GM19193 (cell line): ENCODE data around the gene AOPEP.

ENCODE experiments used
- POLR2A ChIP-seq: IDR thresholded peaks from 4 replicates; pipeline ENCODE4 v1.6.1; 2011; ENCODE audit not compliant: insufficient read depth, insufficient read length; ENCODE audit errors: extremely low read depth

AOPEP gene

DNA sequence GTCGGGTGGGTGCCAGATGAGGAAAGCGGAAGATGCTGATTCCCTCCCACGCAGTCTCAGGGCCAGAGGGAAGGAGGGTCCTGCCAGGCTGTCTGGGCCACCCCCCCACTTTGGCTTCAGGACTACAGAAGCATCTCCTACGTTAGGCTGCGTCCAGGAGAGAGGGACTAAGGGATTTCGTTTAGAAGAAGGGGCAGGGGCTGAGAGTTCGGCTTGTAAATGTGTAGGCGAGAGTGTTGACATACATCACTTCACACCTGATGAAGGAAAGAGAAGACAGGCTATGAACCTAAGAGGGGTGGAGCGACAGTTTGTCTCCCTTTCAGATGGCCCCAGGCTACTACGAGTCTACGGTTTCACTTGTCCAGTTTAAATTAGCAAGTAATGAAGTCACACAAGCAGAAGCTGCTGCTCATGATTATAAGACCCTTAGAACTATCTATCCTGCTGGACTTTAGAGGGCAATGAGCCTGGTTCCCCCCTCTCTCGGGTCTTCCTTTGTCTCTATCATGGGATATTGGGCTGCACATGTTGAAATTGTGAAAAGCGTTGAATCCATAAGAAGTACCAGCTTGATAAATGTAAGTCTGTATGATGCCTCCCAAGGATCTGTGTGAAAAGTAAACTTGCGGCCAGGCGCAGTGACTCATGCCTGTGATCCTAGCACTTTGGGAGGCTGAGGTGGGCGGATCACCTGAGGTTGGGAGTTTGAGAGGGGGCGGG is 193.0 kb downstream of the AOPEP start:
- TF ChIP-seq POLR2A = no peak

- no peak for TF ChIP-seq POLR2A
These were observed 194.1 kb downstream of the AOPEP start for GRCh38 chr9:94920420-94921091.

DNA sequence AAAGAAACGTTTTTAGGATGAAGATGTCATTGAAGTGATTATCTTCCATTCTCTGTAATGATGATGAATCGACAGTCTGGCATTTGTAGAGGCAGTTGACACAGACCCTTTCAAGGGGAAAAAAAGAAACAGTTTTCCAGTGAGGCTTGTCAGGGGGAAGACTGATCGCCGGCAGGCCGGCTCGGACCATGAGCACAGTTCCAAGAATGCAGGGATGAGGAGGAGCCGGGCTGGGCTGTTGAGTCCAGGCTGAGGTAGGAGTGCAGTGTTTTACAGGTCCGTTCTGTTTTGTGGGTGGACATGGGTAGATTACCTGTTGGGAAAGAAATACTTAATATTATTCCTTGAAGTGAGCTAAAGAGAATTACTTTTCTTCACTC is 194.6 kb downstream of the AOPEP start:
- TF ChIP-seq POLR2A = no peak

- no peak for TF ChIP-seq POLR2A
These were observed 195.2 kb downstream of the AOPEP start for GRCh38 chr9:94921656-94922055.

GRCh38 chr9:94922098-94922607 is 195.7 kb downstream of the AOPEP start:
- no peak for TF ChIP-seq POLR2A

DNA sequence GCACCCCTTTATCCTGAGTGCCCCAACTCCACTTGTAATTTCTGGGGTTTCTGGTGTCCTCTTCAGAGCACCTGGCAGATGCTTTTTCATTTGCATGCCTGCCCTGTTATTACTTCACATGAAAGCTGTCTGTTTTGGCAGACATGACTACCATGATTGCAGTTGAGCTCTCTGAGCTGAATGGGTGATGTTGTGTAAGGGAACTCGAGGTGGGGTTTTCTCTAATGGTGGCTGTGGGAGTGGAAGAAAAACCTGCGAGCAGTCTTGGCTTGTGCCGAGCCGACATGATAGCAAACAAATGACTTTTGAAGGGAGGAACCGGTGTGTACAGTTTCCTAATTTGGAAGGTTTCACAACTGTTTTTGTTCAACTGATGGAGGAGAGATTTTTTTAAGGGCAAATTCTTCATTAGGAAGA is 196.2 kb downstream of the AOPEP start:
- TF ChIP-seq POLR2A = no peak

GRCh38 chr9:94923326-94924089 is 197.0 kb downstream of the AOPEP start:
- TF ChIP-seq POLR2A = no peak

- TF ChIP-seq POLR2A = no peak
These were observed 199.4 kb downstream of the AOPEP start for GRCh38 chr9:94925751-94926430.

DNA sequence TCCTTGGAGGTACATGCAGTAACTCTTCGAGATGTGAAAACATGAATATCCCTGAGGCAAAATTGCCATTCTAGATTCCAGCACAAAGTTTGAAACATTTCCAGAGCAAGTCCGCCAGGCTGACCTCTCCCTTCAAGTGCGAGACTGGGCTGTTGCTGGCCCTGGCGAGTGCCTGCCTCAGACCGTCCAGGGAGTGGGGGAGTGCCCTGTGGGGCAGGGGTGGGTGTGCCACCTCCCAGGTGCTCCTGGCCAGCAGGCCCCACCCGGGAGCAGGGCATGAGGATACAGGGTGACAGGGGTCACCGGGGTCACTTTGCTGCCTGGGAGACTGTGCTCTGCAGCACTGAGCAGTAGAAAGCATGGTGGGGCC is 199.9 kb downstream of the AOPEP start:
- TF ChIP-seq POLR2A = no peak

GRCh38 chr9:94927048-94927761 is 200.7 kb downstream of the AOPEP start:
- no peak for TF ChIP-seq POLR2A

DNA sequence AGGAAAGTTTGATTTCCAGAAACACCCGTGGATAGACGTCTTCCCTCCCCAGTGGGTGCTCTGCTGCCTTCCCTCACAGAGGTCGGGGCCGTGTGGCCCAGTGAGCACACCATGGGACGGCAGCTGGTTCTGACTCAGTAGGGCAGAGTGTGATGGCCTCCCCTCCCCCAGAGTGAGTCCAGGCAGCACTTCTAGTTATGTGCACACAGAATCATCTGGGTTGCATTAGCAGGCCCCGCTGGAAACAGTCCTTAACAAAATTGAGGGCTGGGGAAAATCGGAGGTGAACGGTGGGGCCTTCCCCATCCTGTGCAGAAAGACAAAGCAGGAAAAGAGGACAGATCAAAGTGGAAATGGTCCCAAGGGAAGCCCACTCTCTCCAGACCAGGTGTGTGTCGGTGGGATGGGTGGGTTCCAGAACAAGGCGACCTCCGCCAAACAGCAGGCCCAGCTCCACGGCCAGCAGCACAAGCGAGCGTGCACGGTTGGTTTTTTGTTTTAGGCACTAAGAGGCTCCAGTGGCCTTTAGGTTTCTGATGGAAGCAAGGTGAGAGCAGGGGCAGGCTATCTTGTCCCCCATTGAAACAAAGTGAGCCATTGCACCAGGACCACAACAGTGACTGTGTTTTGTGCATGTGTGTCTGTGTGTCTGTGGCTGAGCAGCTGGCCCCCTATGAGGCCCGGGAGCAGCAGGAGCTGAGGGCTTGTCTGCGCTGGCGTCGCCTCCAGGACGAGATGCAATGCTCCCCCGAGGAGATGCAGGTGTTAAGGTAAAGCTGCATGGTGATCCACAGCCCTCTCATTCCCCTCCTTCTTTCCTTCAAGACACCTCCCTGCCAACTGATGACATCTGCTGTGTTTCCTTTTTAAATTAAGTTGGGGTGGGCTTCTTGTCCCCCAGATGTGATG is 201.5 kb downstream of the AOPEP start:
- TF ChIP-seq POLR2A = no peak

- TF ChIP-seq POLR2A = no peak
These were observed 202.3 kb downstream of the AOPEP start for GRCh38 chr9:94928691-94929368.

GRCh38 chr9:94929369-94929756 is 202.9 kb downstream of the AOPEP start:
- TF ChIP-seq POLR2A = no peak
